HG03045 (cell line): ENCODE measurements around the gene COA1.
"Not testable (repeated sequence)": the region's sequence is repeated elsewhere in the genome, so short reads cannot be mapped to it uniquely, and the experiment has no call there.

Source experiments
- ATAC-seq: cut with Tn5 transposase; IDR thresholded peaks from one replicate; pipeline ENCODE4 v1.9.1; 2021; ENCODE audit warnings: mild to moderate bottlenecking, moderate library complexity; ENCODE audit not compliant: unreplicated experiment

Gene COA1

DNA sequence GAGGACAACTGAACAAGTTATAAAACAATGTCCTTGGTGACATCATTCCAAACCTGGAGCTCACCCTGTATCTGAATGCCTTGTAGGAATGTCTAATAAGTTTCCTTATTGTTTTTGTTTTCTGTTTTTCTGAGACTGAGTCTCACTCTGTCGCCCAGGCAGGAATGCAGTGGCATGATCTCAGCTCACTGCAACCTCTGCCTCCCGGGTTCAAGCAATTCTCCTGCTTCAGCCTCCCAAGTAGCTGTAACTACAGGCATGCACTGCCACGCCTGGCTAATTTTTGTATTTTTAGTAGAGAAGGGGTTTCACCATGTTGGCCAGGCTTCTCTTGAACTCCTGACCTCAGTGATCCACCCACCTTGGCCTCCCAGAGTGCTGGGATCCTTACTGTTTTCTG, 2.2 kb upstream of the COA1 start:
- not testable (repeated sequence) for ATAC-seq

DNA sequence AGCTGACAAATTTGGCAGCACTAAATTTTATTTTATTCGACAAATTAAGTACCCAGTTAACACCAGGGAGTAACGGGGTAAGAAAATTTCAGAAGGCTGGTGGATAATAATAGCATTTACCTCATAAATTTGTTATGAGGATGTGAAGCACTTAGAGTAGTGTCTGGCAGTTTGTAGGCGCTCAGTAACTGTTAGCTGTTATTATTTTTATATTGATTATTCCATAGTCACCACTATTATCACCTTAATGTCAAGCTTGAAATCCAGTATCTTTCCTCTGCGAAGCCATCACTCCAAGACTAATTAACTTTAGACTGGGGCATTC, 563 bp upstream of the COA1 start:
- peak; percentile 3 for ATAC-seq

DNA sequence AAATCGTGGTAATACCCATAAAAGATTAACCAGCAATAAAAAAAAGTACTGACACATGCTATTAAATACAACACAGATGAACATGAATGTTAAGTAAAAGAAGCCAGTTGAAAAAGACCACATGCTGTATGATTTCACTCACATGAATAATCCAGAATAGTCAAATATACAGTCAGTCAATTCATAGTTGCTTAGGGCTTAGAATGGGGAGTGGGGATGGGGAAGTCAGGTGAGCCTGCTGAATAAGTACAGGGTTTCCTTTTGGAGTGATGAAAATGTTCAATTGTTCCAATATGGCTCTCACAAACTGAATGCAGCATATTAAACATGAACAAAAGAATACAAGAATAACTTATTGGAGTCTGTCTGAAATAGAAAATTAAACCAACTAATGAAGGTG, 1.8 kb downstream of the COA1 start:
- no peak for ATAC-seq

DNA sequence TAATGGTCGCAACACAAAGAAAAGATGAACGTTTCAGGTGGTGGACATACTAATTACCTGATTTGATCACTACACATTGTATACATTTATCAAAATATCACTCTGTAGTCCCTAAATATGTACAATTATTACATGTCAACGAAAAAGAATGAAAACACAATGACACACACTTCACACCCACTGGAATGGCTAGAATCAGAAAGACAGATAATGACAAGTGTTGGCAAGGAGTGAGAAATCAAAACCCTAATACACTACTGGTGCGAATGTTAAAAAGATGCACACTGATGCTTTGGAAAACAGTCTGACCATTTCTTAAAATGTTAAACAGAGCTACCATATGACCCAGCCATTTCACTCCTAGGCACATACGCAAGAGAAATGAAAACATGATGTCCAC, 2.3 kb downstream of the COA1 start:
- ATAC-seq: no peak

DNA sequence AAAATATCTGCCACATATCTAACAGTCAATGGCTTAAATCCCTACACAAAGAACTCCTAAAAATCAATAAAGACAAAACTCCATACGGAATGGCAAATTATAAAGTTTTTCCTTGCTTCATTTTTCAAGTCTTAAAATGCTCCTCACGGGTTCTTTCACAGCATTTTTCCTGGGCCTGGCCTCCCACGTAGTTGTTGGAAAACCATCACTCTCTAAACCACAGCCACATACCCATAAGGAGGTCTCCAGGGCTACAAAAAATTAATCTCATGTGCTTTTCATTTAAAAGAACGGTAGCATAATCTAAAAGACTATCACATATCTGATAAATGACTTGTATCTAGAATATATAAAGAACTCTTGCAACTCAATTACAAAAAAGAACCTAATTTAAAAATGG, 2.9 kb downstream of the COA1 start:
- ATAC-seq: no peak

DNA sequence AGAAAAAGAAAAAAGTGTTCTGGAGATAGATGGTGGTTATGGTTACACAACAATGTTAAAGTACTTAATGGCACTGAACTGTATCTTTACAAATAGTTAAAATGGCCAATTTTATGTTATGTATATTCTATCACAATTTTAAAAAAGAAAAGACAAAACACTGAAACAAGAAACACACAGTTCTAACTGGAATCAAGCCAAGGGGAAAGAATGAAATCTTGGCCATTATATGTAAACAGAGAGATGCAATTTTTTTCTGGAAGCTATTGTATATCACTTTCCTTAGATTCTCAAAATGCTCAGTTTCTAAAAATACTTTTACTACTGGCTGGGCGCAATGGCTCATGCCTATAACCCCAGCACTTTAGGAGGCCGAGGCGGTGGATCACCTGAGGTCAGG, 4.1 kb downstream of the COA1 start:
- no peak for ATAC-seq

DNA sequence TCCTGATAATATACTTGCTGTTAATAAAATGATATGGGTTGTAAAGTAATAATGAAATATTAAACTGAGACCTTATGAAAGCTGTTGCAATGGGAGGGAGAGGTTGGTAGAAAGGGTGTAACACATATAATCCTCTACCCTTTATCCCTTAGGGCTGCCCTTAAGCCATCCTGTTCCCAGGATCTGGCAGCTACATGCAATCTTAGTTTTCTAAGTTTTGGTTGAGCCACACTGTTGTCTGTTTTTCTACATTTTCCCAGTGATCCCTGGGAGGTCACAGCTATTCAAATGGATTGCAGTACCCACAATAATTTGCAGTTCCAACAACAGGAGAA, 6.3 kb downstream of the COA1 start:
- ATAC-seq: no peak

DNA sequence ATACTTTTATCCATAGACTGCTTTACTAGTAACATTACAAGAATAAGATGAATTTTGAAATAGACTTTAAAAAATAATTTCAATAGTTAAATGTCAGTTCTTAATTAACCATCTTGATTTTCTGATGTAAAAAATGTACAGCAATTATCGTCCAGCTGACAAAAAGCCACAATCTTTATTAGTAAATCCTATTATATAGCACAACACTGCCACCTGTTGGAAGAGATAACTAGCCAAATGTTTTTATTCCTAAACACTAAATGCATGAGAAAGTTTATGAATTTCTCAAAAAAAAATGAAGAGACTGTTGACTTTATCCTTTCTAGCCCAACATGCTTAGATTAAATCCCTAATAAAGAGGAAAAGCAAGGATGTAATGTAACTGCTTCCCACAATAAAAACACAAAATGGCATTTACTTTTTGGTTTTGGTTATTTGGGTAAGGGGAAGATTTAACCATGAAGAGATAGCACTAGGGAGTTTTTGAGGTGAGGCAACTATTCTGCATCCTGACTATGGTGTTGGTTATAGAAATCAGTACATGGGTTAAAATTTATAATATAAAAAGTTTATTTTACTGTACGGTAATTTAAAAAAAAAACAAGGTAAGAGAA, 8.0 kb downstream of the COA1 start:
- no peak for ATAC-seq

DNA sequence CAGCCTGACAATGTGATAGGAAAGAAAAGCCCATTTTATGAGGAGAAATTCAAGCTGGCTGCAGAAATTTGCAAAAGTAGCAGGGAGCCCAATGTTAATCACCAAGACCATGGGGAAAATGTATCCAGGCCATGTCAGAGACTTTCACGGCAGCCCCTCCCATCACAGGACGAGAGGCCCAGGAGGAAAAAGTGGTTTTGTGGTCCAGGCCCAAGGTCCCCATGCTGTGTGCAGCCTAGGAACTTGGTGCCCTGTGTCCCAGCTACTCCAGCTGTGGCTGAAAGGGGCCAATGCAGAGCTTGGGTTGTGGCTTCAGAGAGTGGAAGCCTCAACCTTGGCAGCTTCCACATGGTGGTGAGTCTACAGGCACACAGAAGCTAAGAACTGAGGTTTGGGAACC, 12.7 kb downstream of the COA1 start:
- ATAC-seq: no peak

DNA sequence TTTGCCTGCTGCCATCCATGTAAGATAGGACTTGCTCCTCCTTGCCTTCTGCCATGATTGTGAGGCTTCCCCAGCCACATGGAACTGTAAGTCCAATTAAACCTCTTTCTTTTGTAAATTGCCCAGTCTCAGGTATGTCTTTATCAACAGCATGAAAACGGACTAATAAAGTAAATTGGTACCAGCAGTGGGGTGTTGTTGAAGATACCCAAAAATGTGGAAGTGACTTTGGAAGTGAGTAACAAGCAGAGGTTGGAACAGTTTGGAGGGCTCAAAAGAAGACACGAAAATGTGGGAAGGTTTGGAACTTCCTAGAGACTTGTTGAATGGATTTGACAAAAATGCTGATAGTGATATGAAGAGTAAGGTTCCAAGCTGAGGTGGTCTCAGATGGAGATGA, 13.4 kb downstream of the COA1 start:
- not testable (repeated sequence) for ATAC-seq

DNA sequence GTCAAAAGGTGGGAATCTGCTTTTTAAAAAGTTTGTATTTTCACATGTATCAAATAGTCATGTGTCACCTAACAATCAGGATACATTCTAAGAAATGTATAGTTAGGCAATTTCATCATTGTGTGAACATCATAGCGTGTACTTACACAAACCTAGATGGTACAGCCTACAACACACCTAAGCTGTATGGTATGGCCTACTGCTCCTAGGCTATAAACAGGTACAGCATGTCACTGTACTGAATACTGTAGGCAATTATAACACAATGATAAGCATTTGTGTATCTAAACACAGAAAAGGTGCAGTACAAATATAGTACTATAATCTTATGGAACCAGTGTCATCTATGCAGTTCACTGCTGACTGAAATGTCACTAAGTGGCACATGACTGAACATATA, 17.8 kb downstream of the COA1 start:
- ATAC-seq: no peak

DNA sequence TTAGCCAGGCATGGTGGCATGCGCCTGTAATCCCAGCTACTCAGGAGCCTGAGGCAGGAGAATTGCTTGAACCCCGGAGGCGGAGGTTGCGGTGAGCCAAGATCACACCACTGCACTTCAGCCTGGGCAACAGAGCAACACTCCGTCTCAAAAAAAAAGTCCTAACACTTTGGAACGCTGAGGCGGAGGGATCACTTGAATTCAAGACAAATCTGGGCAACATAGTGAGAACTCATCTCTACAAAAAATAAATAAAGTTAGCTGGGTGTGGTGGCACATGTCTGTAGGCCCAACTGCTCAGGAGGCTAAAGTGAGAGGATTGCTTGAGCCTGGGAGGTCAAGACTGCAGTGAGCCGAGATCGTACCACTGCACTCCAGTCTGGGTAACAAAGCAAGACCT, 21.3 kb downstream of the COA1 start:
- not testable (repeated sequence) for ATAC-seq

DNA sequence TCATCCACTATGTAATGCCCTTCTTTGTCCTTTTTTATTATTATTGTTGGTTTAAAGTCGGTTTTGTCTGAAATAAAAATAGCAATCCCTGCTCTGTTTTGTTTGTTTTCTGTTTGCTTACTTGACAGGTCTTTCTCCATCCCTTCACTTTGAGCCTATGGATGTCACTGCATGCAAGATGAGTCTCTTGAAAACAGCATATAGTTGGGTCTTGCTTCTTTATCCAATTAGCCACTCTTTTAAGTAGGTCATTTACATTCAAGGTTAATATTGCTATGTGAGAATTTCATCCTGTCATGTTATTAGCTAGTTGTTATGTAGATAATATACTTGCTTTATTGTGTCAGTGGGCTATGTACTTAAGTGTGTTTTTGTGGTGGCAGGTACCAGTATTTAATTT, 25.8 kb downstream of the COA1 start:
- ATAC-seq: no peak

DNA sequence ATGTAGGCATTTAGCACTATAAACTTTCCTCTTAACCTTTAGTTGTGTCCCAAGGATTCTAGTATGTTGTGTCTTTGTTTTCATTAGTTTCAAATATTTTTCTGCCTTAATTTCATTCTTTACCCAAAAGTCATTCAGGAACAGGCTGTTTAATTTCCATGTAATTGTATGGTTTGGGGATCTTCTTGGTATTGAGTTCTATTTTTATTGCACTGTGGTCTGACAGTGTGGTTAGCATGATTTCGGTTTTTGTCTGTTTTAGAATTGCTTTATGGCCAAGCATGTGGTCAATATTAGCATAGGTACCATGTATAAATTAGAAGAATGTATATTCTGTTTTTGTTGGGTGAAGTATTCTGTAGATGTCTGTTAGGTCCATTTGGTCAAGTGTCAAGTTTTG, 26.3 kb downstream of the COA1 start:
- ATAC-seq: no peak

DNA sequence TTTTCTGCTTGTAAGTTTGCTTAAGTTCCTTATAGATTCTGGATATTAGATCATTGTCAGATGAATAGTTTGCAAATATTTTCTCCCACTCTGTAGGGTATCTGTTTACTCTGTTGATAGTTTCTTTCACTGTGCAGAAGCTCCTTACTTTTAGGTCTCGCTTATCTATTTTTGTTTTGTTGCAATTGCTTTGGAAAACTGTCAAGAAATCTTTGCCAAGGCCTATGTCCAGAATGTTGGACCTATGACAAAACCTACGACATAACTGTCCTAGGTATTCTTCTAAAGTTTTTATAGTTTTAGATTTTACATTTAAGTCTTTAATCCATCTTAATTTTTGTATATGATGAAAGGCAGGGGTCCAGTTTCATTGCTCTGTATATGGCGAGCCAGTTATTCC, 27.4 kb downstream of the COA1 start:
- no peak for ATAC-seq

DNA sequence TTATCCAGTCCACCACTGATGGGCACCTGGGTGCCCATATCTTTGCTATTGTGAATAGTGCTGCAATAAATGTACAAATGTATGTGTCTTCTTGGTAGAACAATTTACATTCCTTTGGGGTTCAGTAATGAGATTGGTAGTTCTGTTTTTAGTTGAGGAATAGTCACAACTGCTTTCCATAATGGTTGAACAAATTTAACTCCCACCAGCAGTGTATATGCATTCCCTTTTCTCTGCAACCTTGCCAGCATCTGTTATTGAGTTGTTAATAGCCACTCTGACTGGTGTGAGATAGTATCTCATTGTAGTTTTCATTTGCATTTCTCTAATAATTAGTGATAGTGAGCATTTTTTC, 27.8 kb downstream of the COA1 start:
- no peak for ATAC-seq

DNA sequence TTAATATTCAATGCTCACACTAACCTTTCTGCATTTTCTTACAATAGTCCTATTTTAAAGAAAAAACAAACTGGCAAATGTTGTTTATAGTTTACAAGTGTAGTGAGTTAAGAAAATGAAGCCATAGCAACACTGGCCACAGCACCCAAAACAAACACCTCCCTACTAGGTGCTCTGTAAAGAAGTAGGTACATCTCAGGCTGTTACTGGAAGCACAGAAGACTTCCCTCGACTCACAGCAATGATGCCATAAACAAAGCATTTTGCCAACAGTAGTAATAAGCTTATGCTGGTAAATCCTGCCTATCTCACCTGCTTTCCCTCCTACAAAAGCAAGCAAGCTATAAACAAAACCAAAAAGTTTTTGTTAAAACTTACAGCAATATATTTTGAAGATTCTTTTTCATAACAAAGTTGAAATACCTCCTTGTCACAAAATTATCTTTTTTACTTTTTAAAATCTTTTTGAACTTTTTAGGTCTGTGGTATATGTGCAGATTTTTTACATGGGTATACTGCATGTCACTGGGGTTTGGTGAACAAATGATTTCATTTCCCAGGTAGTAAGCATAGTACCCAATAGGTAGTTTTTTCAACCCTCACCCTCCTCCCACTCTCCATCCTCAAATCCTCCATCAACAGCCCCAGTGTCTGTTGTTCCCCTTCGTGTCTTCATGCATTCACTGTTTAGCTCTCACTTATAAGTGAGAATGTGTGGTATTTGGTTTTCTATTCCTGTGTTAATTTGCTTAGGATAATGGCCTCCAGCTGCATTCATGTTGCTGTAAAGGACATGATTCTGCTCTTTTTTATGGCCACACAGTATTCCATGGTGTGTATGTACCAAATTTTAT, 28.4 kb downstream of the COA1 start:
- no peak for ATAC-seq

DNA sequence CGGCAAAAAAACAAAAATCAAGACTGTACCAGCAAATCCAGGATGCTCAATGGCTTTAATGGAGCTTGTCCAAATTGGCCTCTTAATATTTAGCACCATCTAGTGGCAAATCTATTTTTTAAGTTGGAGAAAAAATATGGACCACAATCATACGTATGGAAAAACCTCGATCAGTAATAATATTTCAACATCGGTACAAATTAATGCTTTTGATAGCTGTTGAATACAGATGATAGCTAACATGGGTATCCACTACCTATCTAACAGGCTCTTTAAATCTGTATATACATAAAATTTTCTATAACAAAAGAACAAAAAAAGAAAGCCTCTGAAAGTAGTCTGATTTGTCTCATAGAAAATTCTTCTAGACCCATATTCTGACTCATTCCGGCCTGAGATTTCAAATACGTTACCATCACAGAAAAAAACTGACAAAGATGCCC, 29.2 kb downstream of the COA1 start:
- ATAC-seq: no peak

DNA sequence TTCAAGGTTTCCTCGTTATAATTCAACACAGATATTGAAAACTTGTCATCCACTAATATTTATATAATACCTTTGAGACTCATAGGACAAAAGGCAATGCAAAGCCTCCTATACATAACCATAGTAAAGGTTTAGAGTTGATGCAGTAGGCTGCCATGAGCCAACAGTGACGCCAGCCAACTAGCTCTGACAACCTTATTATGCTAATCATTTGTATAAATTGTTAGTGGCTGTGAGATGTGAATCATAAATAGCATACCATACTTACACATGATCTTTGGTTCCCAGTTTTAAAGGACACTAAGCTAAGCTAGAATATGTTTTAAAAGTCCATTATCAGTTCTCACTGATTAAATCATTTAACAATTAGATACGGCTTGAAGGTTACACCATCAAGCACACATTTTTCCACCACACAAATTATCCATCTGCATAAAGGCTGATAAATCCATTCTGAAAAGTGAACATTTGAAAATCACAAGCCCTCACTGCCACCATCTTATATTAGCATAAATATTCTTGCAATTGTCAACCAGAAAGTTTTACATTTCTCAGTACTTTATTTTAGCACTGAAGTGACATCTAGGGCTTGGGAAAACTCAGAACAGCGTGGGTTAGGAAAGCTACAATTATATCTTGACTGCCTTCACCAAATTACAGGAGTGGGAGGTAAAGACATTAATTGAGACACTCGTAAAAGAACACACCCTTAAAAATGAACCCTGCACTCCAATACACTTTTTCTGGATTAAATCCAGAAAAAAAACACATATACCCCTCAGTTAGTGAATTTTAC, 30.7 kb downstream of the COA1 start:
- ATAC-seq: no peak

DNA sequence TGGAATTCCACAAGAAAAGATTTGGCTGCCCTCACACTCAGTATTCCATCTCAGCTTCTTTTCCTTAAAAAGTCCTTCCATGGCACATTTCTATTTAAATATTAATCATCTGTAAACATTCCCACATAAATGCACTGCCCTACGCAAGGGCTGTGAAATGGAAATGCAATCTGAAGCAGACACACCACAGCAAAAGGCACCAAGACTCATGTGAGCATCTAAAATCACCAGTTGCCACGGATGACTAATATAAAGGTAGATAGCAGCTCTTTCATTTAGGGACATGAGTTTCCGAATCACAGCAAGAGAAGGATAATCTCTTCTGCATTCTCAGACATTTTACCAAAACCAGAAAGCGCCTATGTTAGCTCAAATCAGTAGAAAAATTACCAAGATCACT, 31.6 kb downstream of the COA1 start:
- ATAC-seq: no peak

DNA sequence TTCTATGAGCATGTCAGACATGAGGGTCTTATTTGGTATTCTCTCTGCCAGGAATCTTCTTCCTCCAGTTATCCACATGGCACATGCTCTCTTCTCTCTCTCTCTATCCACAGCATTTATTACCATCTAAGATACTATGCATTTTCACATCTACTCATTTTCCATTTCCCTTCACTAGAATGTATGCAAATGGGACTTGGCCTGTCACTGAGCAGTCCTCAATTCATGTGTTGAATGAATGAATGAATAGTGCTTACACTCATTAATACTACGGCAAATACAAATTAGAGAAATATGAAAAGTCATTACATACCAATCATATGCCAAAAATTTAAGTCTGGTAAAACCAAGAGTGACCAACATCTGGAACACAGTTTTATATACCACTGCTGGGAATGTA, 34.0 kb downstream of the COA1 start:
- ATAC-seq: no peak

DNA sequence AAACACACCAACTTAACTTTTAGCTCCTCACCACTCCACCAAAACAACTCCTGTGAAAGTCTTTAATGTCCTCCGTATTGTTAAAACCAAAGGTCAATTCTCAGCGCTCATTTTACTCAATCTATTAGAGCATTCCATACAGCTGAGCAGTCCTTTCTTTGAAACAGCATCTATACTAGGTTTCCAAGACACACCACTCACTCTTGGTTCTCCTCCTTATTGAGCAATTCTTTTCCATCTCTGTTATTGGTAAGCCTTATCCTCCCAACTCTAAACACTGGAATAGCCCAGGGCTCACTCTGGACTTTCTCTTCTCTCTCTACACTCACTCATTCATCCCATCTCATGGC, 34.9 kb downstream of the COA1 start:
- no peak for ATAC-seq
